Esophagus squamous epithelium (tissue), 5 donors: Measurements from ENCODE around the gene ARID3B. TPM values are rescaled to one million over a fixed set of nuclear protein-coding genes. Genes with fewer than 3 reads are reported as not detected.

ENCODE experiments used
- DNase-seq: peaks from one replicate; lab custom pipeline; 2025; lab: John Stamatoyannopoulos, UW
- H3K27ac ChIP-seq, 4 donors: fragments of 200-600 bp; sonication (generic); one replicate each; pipeline ENCODE4 v1.5.1; 2016 to 2019; ENCODE audit warnings: mild to moderate bottlenecking in 1 of 4
- H3K27me3 ChIP-seq, 4 donors: fragments of 200-600 bp; sonication (generic); 1 replicate in 3 of 4; 2 replicates in 1 of 4; pipeline versions ENCODE4 v1.5.1 to v1.6.0; 2017 to 2021; ENCODE audit warnings: antibody characterized with exemption in 1 of 4
- H3K36me3 ChIP-seq, 3 donors: fragments of 200-600 bp; sonication (generic); one replicate each; pipeline ENCODE4 v1.5.1; 2016 to 2019
- H3K4me1 ChIP-seq, 3 donors: fragments of 200-600 bp; sonication (generic); one replicate each; pipeline ENCODE4 v1.5.1; 2017 to 2019
- H3K4me3 ChIP-seq, 4 donors: fragments of 200-600 bp; sonication (generic); 1 replicate in 3 of 4; 2 replicates in 1 of 4; pipeline ENCODE4 v1.5.1; 2016 to 2019; ENCODE audit warnings: mild to moderate bottlenecking in 2 of 4, moderate library complexity in 1 of 4
- H3K9me3 ChIP-seq, 3 donors: fragments of 200-600 bp; sonication (generic); one replicate each; pipeline ENCODE4 v1.5.1; 2016 to 2019
- CTCF ChIP-seq, 6 experiments: fragments of 450-650 bp in 4 of 6; fragments of 200-600 bp in 2 of 6; sonication (generic) in 2 of 6; IDR thresholded peaks; one replicate each; pipeline ENCODE4 v1.5.1; 2016 to 2019; ENCODE audit warnings: antibody characterized with exemption in 6 of 6, mild to moderate bottlenecking in 4 of 6, moderate library complexity in 4 of 6
- POLR2A ChIP-seq, 4 donors: fragments of 450-650 bp; IDR thresholded peaks; one replicate each; pipeline ENCODE4 v1.6.1; 2017; ENCODE audit warnings: antibody characterized with exemption in 4 of 4, mild to moderate bottlenecking in 4 of 4, moderate library complexity in 3 of 4
- WGBS, 2 donors: methylation state at CpG; one replicate each; pipeline ENCODE4 v1.1.5; 2018; 5-methylcytosine and 5-hydroxymethylcytosine counted together
- intact Hi-C: fragments of 100-400 bp; cut with DNase I; formaldehyde crosslinking; loops from one replicate; pipeline ENCODE4 v1.15.0; 2022
- total RNA-seq, 4 donors: library from RNA; depleted of rRNA; stranded (reverse); fragments of >200 nt; gene quantifications; one replicate each; pipeline ENCODE4 v1.1.0, GENCODE V29; 2016
- donor health status: DM: yes; HTN: yes; CAD: no.

The ARID3B gene
- total RNA-seq, 4 donors from 2014 or later, result 4.5 to 11.6 (median 6.4) TPM

- H3K36me3 ChIP-seq, result peaks cover 60 to 84% (median 66%) of the 10 kb centered on the region in 3 donors
- TF ChIP-seq POLR2A (IDR thresholded peaks at IDR 0.05), result no peak
- TF ChIP-seq CTCF (IDR thresholded peaks at IDR 0.05), result no peak
- no peak overlapping the region for H3K27ac ChIP-seq
- intact Hi-C loops, result loop anchor here (5.0 kb wide), 1 partner anchor 244 kb away; no protein-coding TSS in a partner anchor
- DNase-seq, result no peak
- no peaks in the 10 kb centered on the region for H3K9me3 ChIP-seq
- H3K27me3 ChIP-seq, result no peaks in the 10 kb centered on the region
- H3K4me3 ChIP-seq, result no peak overlapping the region
- H3K4me1 ChIP-seq, result peaks cover 30 to 55% (median 32%) of the 10 kb centered on the region in 3 donors
- WGBS, 2 donors, result 60 to 81% methylated on average over 13 to 14 of the region's 16 CpGs
Observed at GRCh38 chr15:74621546-74621920, 80.5 kb downstream of the ARID3B start.

- WGBS, 2 donors, result 87 to 89% methylated on average over 20 of the region's 21 CpGs
- Histone ChIP-seq H3K9me3 (no peaks in the 10 kb centered on the region), H3K27me3 (no peaks in the 10 kb centered on the region), H3K4me3 (no peak overlapping the region), H3K4me1 (peaks cover 26 to 51% (median 28%) of the 10 kb centered on the region in 3 donors), H3K36me3 (peaks cover 60 to 88% (median 70%) of the 10 kb centered on the region in 3 donors), H3K27ac (no peak overlapping the region)
- intact Hi-C loops, result loop anchor here (5.0 kb wide), 1 partner anchor 245 kb away; no protein-coding TSS in a partner anchor
- TF ChIP-seq POLR2A (IDR thresholded peaks at IDR 0.05), result no peak
- TF ChIP-seq CTCF (IDR thresholded peaks at IDR 0.05), result no peak
- DNase-seq, result no peak
Observed at GRCh38 chr15:74621936-74622335, 80.9 kb downstream of the ARID3B start.

- Histone ChIP-seq H3K27ac (no peak overlapping the region), H3K36me3 (peaks cover 61 to 96% (median 78%) of the 10 kb centered on the region in 3 donors), H3K4me3 (no peak overlapping the region), H3K4me1 (peaks cover 18 to 43% (median 23%) of the 10 kb centered on the region in 3 donors), H3K9me3 (no peaks in the 10 kb centered on the region), H3K27me3 (no peaks in the 10 kb centered on the region)
- no peak for DNase-seq
- intact Hi-C loops, result loop anchor here (5.0 kb wide), 1 partner anchor 245 kb away; no protein-coding TSS in a partner anchor
- TF ChIP-seq POLR2A (IDR thresholded peaks at IDR 0.05), result no peak
- TF ChIP-seq CTCF (IDR thresholded peaks at IDR 0.05), result no peak
- WGBS, 2 donors, result 78 to 100% methylated on average over 1 to 3 of the region's 3 CpGs
Observed at GRCh38 chr15:74622758-74623157, 81.7 kb downstream of the ARID3B start.

- WGBS, 2 donors, result 80% methylated on average over 6 of the region's 7 CpGs; no CpG with 5 or more reads in 1 of the 2 donors
Observed at GRCh38 chr15:74624020-74624602, 83.1 kb downstream of the ARID3B start.

More at GRCh38 chr15:74624020-74624602, 83.1 kb downstream of the ARID3B start:
- Histone ChIP-seq H3K27ac (no peak overlapping the region), H3K4me3 (no peak overlapping the region), H3K9me3 (no peaks in the 10 kb centered on the region), H3K4me1 (peaks cover 10 to 29% (median 10%) of the 10 kb centered on the region in 3 donors), H3K36me3 (peaks cover 70 to 100% (median 92%) of the 10 kb centered on the region in 3 donors), H3K27me3 (no peaks in the 10 kb centered on the region)
- no peak for DNase-seq
- TF ChIP-seq POLR2A (IDR thresholded peaks at IDR 0.05), result no peak
- no peak for TF ChIP-seq CTCF (IDR thresholded peaks at IDR 0.05)
- intact Hi-C loops, result loop anchor here (5.0 kb wide), 1 partner anchor 247 kb away; no protein-coding TSS in a partner anchor
